ENCODE data around the gene ILDR2.

The ILDR2 gene

GRCh38 chr1:166975361-166976129 is at the start of gene ILDR2:
Gene ILDR2 (minus strand): TSS chr1:166975540. CDS start chr1:166975268, 272 bp downstream.
- peak; percentile 25 for DNase-seq (ENCODE audit: low read depth)

- no peak for DNase-seq (ENCODE audit: low read depth)
Measured at GRCh38 chr1:167022384-167022783, 47.0 kb upstream of the ILDR2 start.

DNA sequence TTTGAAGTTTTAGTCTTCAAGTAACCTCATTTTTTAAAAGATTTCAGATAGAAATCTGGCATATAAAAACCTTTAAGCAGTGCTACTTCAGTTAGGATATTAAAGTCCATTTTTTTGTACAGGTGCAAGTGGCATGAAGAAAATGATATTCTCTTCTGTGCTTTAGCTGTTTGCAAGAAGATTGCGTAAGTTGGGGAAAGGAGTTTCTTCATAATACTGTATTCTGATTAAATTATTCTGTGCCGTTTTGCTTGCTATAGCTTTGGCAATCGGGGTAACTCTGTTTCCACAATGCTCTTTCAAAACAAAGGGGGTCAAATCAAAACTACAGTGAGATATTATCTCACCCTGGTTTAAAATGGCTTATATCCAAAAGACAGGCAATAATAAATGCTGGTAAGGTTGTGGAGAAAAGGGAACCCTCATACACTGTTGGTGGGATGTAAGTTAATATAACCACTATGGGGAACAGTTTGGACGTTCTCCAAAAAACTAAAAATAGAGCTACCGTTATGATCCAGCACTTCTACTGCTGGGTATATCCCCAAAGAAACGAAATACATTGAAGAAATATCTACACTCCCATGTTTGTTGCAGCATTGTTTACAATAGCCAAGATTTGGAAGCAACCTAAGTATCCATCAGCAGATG is 40.9 kb upstream of the ILDR2 start:
- no peak for DNase-seq (ENCODE audit: low read depth)

GRCh38 chr1:167013108-167013929 is 38.0 kb upstream of the ILDR2 start:
- no peak for DNase-seq (ENCODE audit: low read depth)

- DNase-seq (ENCODE audit: low read depth), result no peak
Measured at GRCh38 chr1:167012570-167012969, 37.2 kb upstream of the ILDR2 start.

DNA sequence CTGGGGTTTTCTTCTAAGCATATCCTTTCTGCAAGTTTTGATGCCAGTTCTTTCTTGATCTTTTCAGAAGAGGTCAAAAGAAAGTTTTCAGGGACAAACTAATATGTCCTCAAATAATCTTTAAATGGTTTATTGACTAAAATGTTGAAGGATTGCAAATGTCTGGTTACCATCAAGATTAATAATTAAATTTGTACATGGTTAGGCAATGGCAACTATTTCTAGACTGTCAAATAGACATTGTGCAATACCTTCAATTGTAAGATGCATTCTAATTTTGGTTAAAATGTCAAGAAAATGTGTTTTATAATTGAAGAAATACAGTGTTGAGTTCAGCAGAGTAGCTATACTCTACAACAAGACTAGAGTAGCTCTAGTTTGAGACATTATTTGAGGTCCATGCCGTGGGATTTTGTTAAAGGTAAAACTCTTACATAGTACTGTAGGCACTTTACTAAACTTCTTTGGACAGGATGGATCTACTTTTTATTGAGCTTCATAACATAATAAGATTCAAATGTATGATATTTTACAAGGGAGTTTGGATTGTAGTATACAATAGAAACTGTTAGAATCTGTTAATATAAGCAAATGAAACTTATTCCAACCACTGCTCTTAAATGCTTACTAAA is 36.3 kb upstream of the ILDR2 start:
- no peak for DNase-seq (ENCODE audit: low read depth)

DNA sequence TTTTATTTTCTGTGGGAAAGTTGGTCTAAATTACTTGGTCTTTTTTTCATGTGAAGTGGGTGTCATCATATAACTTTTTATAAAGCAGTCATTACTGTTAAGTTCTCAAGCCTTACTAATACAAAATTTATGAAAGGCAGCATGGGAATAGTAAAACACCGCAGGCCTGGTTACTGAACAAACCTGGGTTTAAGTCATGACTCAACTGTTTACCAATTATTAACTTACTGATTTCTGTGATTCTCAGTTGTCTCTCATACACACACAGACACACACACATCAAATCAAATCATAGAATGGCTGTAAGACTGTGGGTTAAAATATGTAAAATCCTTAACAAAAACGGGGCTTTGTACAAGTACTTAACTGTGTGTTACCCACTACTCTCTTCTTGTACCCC is 28.4 kb upstream of the ILDR2 start:
- DNase-seq (ENCODE audit: low read depth), result no peak

DNA sequence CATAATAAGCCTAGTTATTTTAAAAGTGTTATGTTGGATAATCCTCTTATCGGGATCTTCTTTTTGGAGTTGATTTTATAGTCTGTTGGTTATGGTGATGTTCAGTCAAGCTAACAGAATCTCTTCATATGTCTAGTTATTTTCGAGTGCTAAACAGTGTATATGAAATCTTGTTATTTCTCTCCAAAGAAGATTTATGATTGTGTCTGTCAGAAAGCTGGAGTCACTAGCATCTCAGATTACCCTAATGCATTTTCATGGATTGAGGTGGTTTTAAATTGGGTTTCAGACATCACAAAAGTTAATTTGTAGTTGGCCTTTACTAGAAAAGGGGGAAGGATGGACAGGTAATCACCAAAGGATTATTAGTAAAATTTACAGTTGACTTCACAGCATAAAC is 27.0 kb upstream of the ILDR2 start:
- no peak for DNase-seq (ENCODE audit: low read depth)

DNA sequence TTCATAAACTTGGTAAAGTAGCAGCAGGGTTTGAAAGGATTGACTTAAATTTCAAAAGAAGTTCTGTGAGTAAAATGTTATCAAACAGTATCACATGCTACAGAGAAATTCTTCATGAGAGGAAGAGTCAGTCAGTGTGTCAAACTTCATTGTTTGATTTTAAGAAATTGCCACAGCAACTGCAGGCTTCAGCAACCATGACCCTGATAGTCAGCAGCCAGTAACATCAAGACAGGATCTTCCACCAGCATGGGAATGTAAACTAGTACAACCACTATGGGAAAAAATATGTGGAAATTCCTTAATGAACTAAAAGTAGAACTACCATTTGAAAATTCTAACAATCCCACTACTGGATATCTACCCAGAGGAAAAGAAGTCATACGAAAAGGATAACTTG is 25.2 kb upstream of the ILDR2 start:
- DNase-seq (ENCODE audit: low read depth), result no peak

DNA sequence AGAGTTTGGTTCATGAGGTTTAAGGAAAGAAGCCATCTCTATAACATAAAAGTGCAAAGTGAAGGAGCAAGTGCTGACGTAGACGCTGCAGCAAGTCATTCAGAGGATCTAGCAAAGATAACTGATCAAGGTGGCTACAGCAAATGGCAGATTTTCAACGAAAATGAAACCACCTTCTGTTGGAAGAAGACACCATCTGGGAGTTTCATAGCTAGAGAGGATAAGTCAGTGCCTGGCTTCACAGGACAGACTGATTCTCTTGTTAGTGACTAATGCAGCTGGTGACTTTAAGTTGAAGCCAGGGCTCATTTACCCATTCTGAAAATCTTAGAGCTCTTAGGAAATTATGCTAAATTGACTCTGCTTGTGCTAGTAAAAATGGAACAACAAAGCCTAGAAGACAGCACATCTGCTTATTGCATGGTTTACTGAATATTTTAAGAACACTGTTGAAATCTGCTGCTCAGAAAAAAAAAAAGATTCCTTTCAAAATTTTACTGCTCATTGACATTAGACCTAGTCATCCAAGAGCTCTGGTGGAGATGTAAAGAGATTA is 24.2 kb upstream of the ILDR2 start:
- no peak for DNase-seq (ENCODE audit: low read depth)

DNA sequence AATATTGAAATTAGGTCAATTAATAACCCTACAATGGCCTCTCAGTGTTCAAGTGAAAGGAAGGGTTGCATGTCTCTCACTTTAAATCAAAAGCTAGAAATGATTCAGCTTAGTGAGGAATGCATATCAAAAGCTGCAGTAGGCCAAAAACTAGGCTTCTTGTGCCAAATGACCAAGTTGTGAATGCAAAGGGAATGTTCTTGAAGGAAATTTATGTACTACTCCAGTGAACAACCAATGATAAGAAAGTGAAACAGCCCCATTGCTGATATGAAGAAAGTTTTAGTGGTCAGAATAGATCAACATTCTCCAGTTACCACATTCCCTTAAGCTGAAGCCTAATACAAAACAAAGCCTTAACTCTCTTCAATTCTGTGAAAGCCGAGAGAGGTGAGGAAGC is 23.7 kb upstream of the ILDR2 start:
- DNase-seq (ENCODE audit: low read depth), result no peak

DNA sequence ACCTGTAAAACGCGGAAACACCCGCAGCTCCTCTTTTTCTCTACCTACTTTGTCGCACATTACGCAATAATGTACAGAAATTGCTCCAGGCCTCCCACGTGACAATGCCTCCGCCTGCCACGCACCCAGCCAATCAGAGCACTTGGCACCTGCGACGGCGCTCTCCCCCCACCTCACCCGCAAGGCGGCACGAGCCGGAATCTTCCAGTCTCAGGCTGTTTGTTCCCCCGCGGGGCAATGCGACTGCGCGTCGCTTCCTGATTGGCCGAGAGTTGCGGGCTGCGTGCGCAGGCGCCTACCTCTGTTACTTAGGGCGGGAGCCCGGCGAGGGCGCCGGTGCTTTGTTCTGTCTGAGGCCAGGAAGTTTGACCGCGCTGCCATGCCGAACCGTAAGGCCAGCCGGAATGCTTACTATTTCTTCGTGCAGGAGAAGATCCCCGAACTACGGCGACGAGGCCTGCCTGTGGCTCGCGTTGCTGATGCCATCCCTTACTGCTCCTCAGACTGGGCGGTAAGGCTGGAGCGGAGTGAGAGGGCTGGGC is 13.7 kb upstream of the ILDR2 start, which contains the start of gene MAEL:
TSS of gene MAEL (plus strand) at position 307 of the 542 bp plus-strand sequence. CDS start at position 380, 73 bp downstream.
- no peak for DNase-seq (ENCODE audit: low read depth)

DNA sequence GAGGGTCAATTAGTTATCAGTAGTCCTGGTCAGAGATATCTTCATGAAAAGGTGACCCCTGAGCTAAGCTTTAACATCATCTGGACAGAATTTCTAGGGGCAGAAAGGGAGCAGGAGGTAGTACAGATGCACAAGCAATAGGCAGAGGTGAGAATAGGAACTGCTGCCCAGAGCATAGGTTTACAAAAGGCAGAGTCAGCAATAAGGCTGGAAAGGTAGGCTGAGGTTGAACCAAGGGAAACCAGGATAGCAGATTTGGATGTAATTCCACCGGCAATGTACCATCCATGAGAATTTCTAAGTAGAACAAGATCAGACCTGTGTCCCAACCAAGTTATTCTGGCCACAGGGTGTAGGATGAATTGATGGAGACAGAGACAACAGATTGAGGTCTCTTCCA is 6.2 kb upstream of the ILDR2 start:
- DNase-seq (ENCODE audit: low read depth), result no peak

GRCh38 chr1:166980818-166981217 is 5.5 kb upstream of the ILDR2 start:
- DNase-seq (ENCODE audit: low read depth), result no peak

DNA sequence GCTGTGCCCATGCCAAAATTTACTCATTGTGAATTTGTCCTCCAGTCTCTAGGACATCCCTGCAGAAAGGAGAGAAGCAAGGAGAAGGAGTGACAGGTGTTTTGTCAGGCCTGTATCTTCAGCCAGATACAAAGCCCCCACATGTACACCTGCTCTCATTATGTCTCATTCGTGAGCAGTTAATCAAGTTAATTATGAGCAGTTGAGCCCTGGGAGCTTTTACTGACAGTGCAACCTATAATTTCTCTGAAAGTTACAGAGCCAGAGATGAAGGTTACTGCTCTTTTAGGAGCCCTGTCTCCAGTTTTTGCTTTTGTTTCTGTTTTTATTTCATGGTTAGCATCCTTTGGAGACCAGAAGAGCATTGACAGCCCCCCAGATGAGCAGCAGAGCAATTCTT is 5.0 kb upstream of the ILDR2 start:
- DNase-seq (ENCODE audit: low read depth), result no peak

- no peak for DNase-seq (ENCODE audit: low read depth)
Measured at GRCh38 chr1:166978821-166979220, 3.5 kb upstream of the ILDR2 start.

- DNase-seq (ENCODE audit: low read depth), result no peak
Measured at GRCh38 chr1:166977951-166978350, 2.6 kb upstream of the ILDR2 start.

DNA sequence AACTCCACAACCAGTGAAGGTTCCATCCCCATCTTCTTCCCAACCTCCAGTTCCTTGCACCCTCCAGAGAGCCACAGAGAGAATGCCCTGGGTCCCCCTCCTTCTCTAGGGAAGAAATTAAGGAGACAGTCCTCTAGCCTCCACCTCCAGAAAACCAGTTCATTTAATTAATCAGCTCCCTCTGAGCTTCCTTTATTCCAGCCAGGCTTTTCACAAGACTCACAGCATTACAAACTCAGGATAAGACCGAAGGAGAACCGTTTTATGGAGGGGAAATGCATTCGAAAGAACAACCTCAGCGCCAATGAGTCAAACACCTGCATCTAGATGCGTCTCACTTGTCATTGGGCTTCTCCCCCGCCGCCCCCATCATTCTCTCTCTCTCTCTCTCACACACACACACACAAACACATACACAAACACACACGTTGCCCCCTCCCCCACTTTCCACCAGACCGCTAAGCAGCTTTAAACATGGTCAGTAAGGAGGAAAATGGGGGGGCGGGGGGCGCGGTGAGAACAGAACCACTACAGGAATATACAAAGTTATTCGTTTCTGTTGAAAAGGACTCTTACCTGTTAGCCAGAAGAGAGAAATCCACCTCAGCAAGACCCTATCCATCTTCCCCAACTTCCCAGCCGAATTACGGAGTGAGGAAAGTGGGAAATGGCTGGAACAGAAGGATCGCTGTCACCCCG is 544 bp downstream of the ILDR2 start:
- DNase-seq (ENCODE audit: low read depth), result no peak

DNA sequence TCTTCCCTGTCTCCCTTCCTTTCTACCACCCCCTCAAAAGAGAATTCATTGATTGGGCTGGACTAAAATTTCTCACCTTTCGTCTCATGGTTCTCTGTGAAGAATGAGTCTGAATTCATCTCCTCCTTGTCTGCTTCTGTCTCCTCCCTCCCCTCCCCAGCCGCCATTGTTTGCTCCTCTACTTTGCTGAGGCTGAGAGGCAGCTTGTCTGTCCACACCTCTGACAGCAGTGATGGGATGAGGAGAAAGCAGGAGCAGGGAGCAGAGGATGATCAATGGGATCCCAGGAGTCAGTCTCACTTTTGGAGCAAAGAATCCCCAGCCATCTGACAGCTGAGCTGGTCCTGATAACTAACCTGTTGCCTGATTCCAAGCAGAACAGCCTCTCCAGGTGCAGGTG is 2.5 kb downstream of the ILDR2 start:
- no peak for DNase-seq (ENCODE audit: low read depth)

DNA sequence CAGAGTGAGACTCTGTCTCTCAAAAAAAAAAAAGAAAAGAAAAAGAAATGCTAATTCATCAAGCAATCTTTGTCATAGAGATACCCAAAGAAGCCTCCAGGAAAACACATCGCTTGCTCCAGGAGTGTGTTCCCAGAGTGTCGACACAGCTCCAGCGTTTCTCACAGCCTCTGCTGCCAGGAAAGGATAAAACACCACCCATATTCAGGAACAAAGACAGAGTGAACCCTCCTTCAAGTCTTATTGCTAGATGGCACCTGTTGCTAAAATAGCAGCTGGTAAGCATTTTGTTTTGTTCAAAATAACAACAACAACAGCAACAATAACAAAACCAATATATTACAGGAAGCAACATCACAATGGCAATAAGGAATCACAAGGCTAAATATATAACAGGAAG is 3.1 kb downstream of the ILDR2 start:
- no peak for DNase-seq (ENCODE audit: low read depth)

- no peak for DNase-seq (ENCODE audit: low read depth)
Measured at GRCh38 chr1:166971252-166971651, 4.1 kb downstream of the ILDR2 start.
